ENCODE measurements around the gene ECEL1.

DNA sequence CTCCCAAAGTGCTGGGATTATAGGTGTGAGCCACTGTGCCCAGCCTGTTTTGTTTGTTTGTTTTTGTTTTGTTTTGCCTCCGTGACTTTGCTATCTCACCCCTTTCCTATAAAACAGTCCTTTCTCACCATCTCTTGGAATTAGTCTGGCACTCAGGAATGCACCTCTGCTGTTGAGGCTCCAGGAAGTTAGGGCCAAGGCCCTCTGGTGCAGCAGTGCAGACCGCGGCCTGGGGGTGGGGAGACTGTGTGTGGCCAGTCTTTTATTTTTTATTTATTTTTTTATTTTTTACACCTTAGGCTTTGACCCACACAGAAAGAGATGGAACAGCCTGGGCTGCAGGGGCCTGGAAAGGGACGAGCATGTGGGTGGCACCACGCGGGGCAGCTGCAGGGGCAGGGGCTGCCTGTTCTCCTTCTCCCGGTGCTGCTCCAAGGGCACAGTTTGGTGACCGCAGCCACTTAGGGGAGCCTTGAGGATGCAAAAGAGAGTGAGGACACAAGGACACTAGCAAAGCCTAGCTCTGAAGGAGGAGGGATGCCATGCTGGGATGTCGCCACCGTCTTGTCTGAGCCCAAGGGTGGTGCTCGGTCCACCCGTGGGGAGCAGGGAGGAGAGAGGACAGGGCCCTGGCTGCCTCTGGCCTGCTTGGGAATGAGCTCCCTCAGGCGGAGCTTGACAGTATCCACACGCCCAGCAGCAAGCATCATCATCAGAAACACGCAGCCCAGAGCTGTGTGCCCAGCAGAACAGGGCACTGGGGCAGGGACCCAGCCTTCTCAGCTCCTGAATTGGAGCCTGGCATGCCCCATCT lies 51.0 kb downstream of the ECEL1 start:
- TF ChIP-seq YY1 (IDR thresholded peaks at IDR 0.05; ENCODE audit: insufficient read depth, insufficient read length) (no peak), SUZ12 (IDR thresholded peaks at IDR 0.05; ENCODE audit: extremely low read depth, insufficient read depth, insufficient read length) (no peak), ZNF274 (IDR thresholded peaks at IDR 0.05; ENCODE audit: low read depth, low read length) (no peak)

Measured in NT2/D1 (cell line).